ENCODE data around the gene MARK2. TPM values are rescaled to one million over a fixed set of nuclear protein-coding genes. Genes with fewer than 3 reads are reported as not detected.

Gene MARK2
- total RNA-seq, 1 experiment from 2014 or later = 39.8 TPM

- ChIA-PET RAD21 (ENCODE audit: low non-redundant PET in 1 of 2, low total read pairs in 2 of 2, uncharacterized antibody in 2 of 2, unreplicated experiment in 2 of 2) (no interaction called here), POLR2A (no interaction called here), CTCF (no interaction called here)
- no peak overlapping the region for H3K9ac ChIP-seq (ENCODE audit: low read length)
- H3K4me3 ChIP-seq (replicated peaks in 1 of 2; ENCODE audit: low read depth in 1 of 2, low read length in 2 of 2) = no peak overlapping the region
- H3K9me2 ChIP-seq (ENCODE audit: insufficient read depth) = no peaks in the 10 kb centered on the region
- H3K4me1 ChIP-seq (ENCODE audit: control insufficient read depth in 1 of 2, insufficient read depth in 2 of 2, low read length in 2 of 2) = peaks cover 10 to 19% of the 10 kb centered on the region in 2 experiments; a peak in 3 of 4 replicates
- ATAC-seq (no peak), DNase-seq (ENCODE audit: low read depth, low spot score) (no peak)
- H3K27ac ChIP-seq (ENCODE audit: low read depth, low read length) = no peak overlapping the region
- H4K20me1 ChIP-seq (ENCODE audit: insufficient read depth) = peaks cover 4% of the 10 kb centered on the region; the same call in 1 of the 2 replicates
- no peaks in the 10 kb centered on the region for H3K9me3 ChIP-seq (ENCODE audit: control insufficient read depth in 1 of 2, insufficient read depth in 1 of 2, low read depth in 1 of 2, low read length in 2 of 2)
- peaks cover 58% of the 10 kb centered on the region for H3K79me2 ChIP-seq (ENCODE audit: insufficient read depth, low read length)
- intact Hi-C loops (cut with micrococcal nuclease) = no loop called here
- H3K4me2 ChIP-seq (ENCODE audit: low read length) = no peak overlapping the region
- H3K27me3 ChIP-seq (ENCODE audit: insufficient read depth, low read length) = no peaks in the 10 kb centered on the region
- peaks cover 22 to 37% of the 10 kb centered on the region in 2 experiments; a peak in 3 of 4 replicates for H3K36me3 ChIP-seq (ENCODE audit: control insufficient read depth in 1 of 2, insufficient read depth in 2 of 2, low read length in 2 of 2)
- no peak overlapping the region for H2AFZ ChIP-seq (ENCODE audit: low read depth, low read length, poor library complexity, severe bottlenecking)
- TF ChIP-seq ZFX (IDR thresholded peaks at IDR 0.05) (no peak), YY1 (IDR thresholded peaks at IDR 0.05; ENCODE audit: extremely low read depth, insufficient replicate concordance, low read depth, low read length) (no peak), EGR1 (IDR thresholded peaks at IDR 0.05; ENCODE audit: low read depth) (no peak), SP1 (IDR thresholded peaks at IDR 0.05; ENCODE audit: low read depth) (no peak), CBX3 (IDR thresholded peaks at IDR 0.05; ENCODE audit: low read depth) (no peak), SIN3A (IDR thresholded peaks at IDR 0.05; ENCODE audit: low read depth) (no peak), POLR2AphosphoS5 (IDR thresholded peaks at IDR 0.05; ENCODE audit: low read depth, low read length) (no peak)
- TF ChIP-seq, protein P1, sequence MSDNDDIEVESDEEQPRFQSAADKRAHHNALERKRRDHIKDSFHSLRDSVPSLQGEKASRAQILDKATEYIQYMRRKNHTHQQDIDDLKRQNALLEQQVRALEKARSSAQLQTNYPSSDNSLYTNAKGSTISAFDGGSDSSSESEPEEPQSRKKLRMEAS (IDR thresholded peaks at IDR 0.05) = no peak
- BruUV-seq (replicated peaks) = no TSS peak
These were observed 22.2 kb upstream of the MARK2 start for GRCh38 chr11:63816732-63817131.

- peaks cover 58% of the 10 kb centered on the region for H3K79me2 ChIP-seq (ENCODE audit: insufficient read depth, low read length)
- H3K27me3 ChIP-seq (ENCODE audit: insufficient read depth, low read length) = no peaks in the 10 kb centered on the region
- ATAC-seq (no peak), DNase-seq (ENCODE audit: low read depth, low spot score) (no peak)
- no TSS peak for BruUV-seq (replicated peaks)
- H3K4me3 ChIP-seq (replicated peaks in 1 of 2; ENCODE audit: low read depth in 1 of 2, low read length in 2 of 2) = no peak overlapping the region
- H3K36me3 ChIP-seq (ENCODE audit: control insufficient read depth in 1 of 2, insufficient read depth in 2 of 2, low read length in 2 of 2) = peaks cover 26 to 48% of the 10 kb centered on the region in 2 experiments; a peak in 3 of 4 replicates
- TF ChIP-seq EGR1 (IDR thresholded peaks at IDR 0.05; ENCODE audit: low read depth) (no peak), ZNF274 (IDR thresholded peaks at IDR 0.05; ENCODE audit: low read depth, low read length) (no peak), FOSL1 (IDR thresholded peaks at IDR 0.05; ENCODE audit: low read depth) (no peak), POLR2A (IDR thresholded peaks at IDR 0.05; ENCODE audit: borderline replicate concordance, extremely low read depth, insufficient read depth, insufficient read length) (no peak), CBX3 (IDR thresholded peaks at IDR 0.05; ENCODE audit: low read depth) (no peak), SRF (IDR thresholded peaks at IDR 0.05; ENCODE audit: low read depth) (no peak), ZFX (IDR thresholded peaks at IDR 0.05) (no peak), RAD21 (IDR thresholded peaks at IDR 0.05; ENCODE audit: low read depth) (no peak)
- TF ChIP-seq, protein P2, sequence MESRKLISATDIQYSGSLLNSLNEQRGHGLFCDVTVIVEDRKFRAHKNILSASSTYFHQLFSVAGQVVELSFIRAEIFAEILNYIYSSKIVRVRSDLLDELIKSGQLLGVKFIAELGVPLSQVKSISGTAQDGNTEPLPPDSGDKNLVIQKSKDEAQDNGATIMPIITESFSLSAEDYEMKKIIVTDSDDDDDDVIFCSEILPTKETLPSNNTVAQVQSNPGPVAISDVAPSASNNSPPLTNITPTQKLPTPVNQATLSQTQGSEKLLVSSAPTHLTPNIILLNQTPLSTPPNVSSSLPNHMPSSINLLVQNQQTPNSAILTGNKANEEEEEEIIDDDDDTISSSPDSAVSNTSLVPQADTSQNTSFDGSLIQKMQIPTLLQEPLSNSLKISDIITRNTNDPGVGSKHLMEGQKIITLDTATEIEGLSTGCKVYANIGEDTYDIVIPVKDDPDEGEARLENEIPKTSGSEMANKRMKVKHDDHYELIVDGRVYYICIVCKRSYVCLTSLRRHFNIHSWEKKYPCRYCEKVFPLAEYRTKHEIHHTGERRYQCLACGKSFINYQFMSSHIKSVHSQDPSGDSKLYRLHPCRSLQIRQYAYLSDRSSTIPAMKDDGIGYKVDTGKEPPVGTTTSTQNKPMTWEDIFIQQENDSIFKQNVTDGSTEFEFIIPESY (IDR thresholded peaks at IDR 0.05; ENCODE audit: extremely low read depth, insufficient replicate concordance, low read length) = no peak
- no peak overlapping the region for H3K27ac ChIP-seq (ENCODE audit: low read depth, low read length)
- H4K20me1 ChIP-seq (ENCODE audit: insufficient read depth) = peaks cover 4% of the 10 kb centered on the region; the same call in 1 of the 2 replicates
- peaks cover 7 to 13% of the 10 kb centered on the region in 2 experiments; a peak in 3 of 4 replicates for H3K4me1 ChIP-seq (ENCODE audit: control insufficient read depth in 1 of 2, insufficient read depth in 2 of 2, low read length in 2 of 2)
- H3K9me2 ChIP-seq (ENCODE audit: insufficient read depth) = no peaks in the 10 kb centered on the region
- intact Hi-C loops (cut with micrococcal nuclease) = no loop called here
- no peak overlapping the region for H3K4me2 ChIP-seq (ENCODE audit: low read length)
- no peak overlapping the region for H3K9ac ChIP-seq (ENCODE audit: low read length)
- ChIA-PET RAD21 (ENCODE audit: low non-redundant PET in 1 of 2, low total read pairs in 2 of 2, uncharacterized antibody in 2 of 2, unreplicated experiment in 2 of 2) (no interaction called here), POLR2A (no interaction called here), CTCF (no interaction called here)
- no peaks in the 10 kb centered on the region for H3K9me3 ChIP-seq (ENCODE audit: control insufficient read depth in 1 of 2, insufficient read depth in 1 of 2, low read depth in 1 of 2, low read length in 2 of 2)
- H2AFZ ChIP-seq (ENCODE audit: low read depth, low read length, poor library complexity, severe bottlenecking) = no peak overlapping the region
These were observed 21.0 kb upstream of the MARK2 start for GRCh38 chr11:63817758-63818498.
